Upper lobe of left lung (tissue), 4 donors: ENCODE data around the gene PROX2.

Experiments used
- POLR2A ChIP-seq, 4 donors: fragments of 450-650 bp; IDR thresholded peaks; one replicate each; pipeline ENCODE4 v1.5.1; 2016 to 2017; ENCODE audit warnings: antibody characterized with exemption in 4 of 4, mild to moderate bottlenecking in 2 of 4
- POLR2AphosphoS5 ChIP-seq, 2 donors: sonication (generic); formaldehyde crosslinking; IDR thresholded peaks; one replicate each; pipeline ENCODE4 v1.5.1; 2017; ENCODE audit warnings: antibody characterized with exemption in 2 of 2
- TF ChIP-seq, protein P1 (sequence below), 6 experiments: fragments of 450-650 bp in 4 of 6; fragments of 200-600 bp in 2 of 6; sonication (generic) in 2 of 6; IDR thresholded peaks; one replicate each; pipeline ENCODE4 v1.5.1; 2016 to 2019; ENCODE audit warnings: antibody characterized with exemption in 6 of 6

DNA sequence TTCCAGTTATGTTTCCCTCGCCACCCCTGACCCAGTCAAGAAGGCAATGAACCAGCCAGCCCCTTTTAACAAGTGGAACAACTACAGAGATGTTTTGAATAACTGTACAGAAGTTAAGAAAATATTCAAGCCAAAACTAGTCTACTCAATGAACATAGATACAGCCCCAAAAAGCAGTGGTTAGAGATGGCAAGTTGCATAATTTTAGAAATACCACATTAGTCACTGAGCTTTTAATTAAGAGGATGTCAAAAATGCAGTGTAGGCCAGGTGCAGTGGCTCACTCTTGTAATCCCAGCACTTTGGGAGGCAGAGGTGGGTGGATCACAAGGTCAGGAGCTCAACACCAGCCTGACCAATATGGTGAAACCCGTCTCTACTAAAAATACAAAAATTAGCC is 27.2 kb downstream of the PROX2 start:
- TF ChIP-seq, protein P1, sequence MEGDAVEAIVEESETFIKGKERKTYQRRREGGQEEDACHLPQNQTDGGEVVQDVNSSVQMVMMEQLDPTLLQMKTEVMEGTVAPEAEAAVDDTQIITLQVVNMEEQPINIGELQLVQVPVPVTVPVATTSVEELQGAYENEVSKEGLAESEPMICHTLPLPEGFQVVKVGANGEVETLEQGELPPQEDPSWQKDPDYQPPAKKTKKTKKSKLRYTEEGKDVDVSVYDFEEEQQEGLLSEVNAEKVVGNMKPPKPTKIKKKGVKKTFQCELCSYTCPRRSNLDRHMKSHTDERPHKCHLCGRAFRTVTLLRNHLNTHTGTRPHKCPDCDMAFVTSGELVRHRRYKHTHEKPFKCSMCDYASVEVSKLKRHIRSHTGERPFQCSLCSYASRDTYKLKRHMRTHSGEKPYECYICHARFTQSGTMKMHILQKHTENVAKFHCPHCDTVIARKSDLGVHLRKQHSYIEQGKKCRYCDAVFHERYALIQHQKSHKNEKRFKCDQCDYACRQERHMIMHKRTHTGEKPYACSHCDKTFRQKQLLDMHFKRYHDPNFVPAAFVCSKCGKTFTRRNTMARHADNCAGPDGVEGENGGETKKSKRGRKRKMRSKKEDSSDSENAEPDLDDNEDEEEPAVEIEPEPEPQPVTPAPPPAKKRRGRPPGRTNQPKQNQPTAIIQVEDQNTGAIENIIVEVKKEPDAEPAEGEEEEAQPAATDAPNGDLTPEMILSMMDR (IDR thresholded peaks at IDR 0.05) = no peak
- no peak for TF ChIP-seq POLR2A (IDR thresholded peaks at IDR 0.05)
- TF ChIP-seq POLR2AphosphoS5 (IDR thresholded peaks at IDR 0.05) = no peak
